ENCODE results near the gene LYSMD2. TPM values are rescaled to one million over a fixed set of nuclear protein-coding genes. Genes with fewer than 3 reads are reported as not detected.
"Not testable (repeated sequence)": the region's sequence is repeated elsewhere in the genome, so short reads cannot be mapped to it uniquely, and the experiment has no call there.

The LYSMD2 gene
- 10 to 100 TPM; 11.0 to 15.0 (median 12.9) TPM for total RNA-seq

- no peaks in the 10 kb centered on the region for H3K27me3 ChIP-seq
- no peaks in the 10 kb centered on the region for H3K9me3 ChIP-seq
- peak within 1 kb of the TSS; percentile 83 to 96 (median 90) for H3K27ac ChIP-seq
- intact Hi-C loops (cut with DNase I): no loop called here
- DNase-seq: no peak
- TF ChIP-seq POLR2A (IDR thresholded peaks at IDR 0.05): peak in 2 of 4 donors; percentile 41 to 53
- TF ChIP-seq, protein P1, sequence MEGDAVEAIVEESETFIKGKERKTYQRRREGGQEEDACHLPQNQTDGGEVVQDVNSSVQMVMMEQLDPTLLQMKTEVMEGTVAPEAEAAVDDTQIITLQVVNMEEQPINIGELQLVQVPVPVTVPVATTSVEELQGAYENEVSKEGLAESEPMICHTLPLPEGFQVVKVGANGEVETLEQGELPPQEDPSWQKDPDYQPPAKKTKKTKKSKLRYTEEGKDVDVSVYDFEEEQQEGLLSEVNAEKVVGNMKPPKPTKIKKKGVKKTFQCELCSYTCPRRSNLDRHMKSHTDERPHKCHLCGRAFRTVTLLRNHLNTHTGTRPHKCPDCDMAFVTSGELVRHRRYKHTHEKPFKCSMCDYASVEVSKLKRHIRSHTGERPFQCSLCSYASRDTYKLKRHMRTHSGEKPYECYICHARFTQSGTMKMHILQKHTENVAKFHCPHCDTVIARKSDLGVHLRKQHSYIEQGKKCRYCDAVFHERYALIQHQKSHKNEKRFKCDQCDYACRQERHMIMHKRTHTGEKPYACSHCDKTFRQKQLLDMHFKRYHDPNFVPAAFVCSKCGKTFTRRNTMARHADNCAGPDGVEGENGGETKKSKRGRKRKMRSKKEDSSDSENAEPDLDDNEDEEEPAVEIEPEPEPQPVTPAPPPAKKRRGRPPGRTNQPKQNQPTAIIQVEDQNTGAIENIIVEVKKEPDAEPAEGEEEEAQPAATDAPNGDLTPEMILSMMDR (IDR thresholded peaks at IDR 0.05): no peak
- H3K36me3 ChIP-seq: no peaks in the 10 kb centered on the region
- 0% methylated on average over 4 of the region's 67 CpGs; no CpG with 5 or more reads in 1 of the 2 donors for WGBS, 2 donors
- H3K4me3 ChIP-seq: peak within 1 kb of the TSS; percentile 54 to 95 (median 82)
- H3K4me1 ChIP-seq: peaks cover 15 to 59% (median 28%) of the 10 kb centered on the region in 3 donors
Observed at GRCh38 chr15:51737522-51738305, at the start of gene LYSMD2. LYSMD2 (minus strand) TSS chr15:51737655; CDS start chr15:51737622, 33 bp downstream.

- H3K36me3 ChIP-seq: peaks cover 0 to 47% (median 0%) of the 10 kb centered on the region in 3 donors
Observed at GRCh38 chr15:51787130-51787529, 49.7 kb upstream of the LYSMD2 start.

GRCh38 chr15:51783967-51784366 is 46.5 kb upstream of the LYSMD2 start:
- no peaks in the 10 kb centered on the region for H3K27me3 ChIP-seq
- H3K27ac ChIP-seq: peak overlapping the region in 2 of 4 donors; percentile 20 to 29
- no peaks in the 10 kb centered on the region for H3K9me3 ChIP-seq
- peaks cover 0 to 58% (median 0%) of the 10 kb centered on the region in 3 donors for H3K36me3 ChIP-seq
- intact Hi-C loops (cut with DNase I): no loop called here
- H3K4me1 ChIP-seq: peaks cover 0 to 36% (median 0%) of the 10 kb centered on the region in 3 donors
- 43 to 69% methylated on average over 3 of the region's 3 CpGs for WGBS, 2 donors
- DNase-seq: no peak
- no peak overlapping the region for H3K4me3 ChIP-seq
- TF ChIP-seq, protein P1 (IDR thresholded peaks at IDR 0.05): no peak
- TF ChIP-seq POLR2A (IDR thresholded peaks at IDR 0.05): no peak

More at GRCh38 chr15:51787130-51787529, 49.7 kb upstream of the LYSMD2 start:
- intact Hi-C loops (cut with DNase I); DNase-seq; H3K9me3 ChIP-seq; H3K4me3 ChIP-seq; H3K27ac ChIP-seq; H3K27me3 ChIP-seq: not testable (repeated sequence)
- peaks cover 0 to 22% (median 0%) of the 10 kb centered on the region in 3 donors for H3K4me1 ChIP-seq
- 76% methylated on average over 4 of the region's 11 CpGs; no CpG with 5 or more reads in 1 of the 2 donors for WGBS, 2 donors

GRCh38 chr15:51782357-51782896 is 45.0 kb upstream of the LYSMD2 start:
- peaks cover 0 to 36% (median 0%) of the 10 kb centered on the region in 3 donors for H3K4me1 ChIP-seq
- H3K27ac ChIP-seq: no peak overlapping the region
- no peaks in the 10 kb centered on the region for H3K27me3 ChIP-seq
- H3K4me3 ChIP-seq: no peak overlapping the region
- H3K9me3 ChIP-seq: no peaks in the 10 kb centered on the region
- H3K36me3 ChIP-seq: peaks cover 0 to 54% (median 0%) of the 10 kb centered on the region in 3 donors
- TF ChIP-seq, protein P1 (IDR thresholded peaks at IDR 0.05): peak in 2 of 6 experiments; percentile 15 to 54
- TF ChIP-seq POLR2A (IDR thresholded peaks at IDR 0.05): no peak
- no peak for DNase-seq
- intact Hi-C loops (cut with DNase I): no loop called here
- 86 to 88% methylated on average over 7 of the region's 7 CpGs for WGBS, 2 donors

DNA sequence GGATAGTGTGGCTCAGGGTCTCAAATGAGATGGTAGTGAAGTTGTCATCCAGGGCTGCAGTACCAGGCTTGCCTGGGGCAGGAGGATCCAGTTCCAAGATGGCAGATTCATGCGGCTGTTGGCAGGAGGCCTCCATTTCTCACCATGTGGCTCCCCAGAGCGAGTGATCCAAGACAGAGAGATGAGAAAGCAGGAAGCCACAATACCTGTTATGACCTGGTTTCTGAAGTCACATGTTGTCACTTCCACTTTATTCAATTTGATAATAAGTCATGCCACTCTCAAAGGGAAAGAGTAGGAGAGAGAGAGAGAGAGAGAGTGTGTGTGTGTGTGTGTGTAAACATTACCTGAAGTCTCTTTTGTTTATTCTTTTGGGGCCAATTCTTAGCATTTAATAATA is 44.1 kb upstream of the LYSMD2 start:
- WGBS, 2 donors: 48 to 55% methylated on average over 2 of the region's 2 CpGs
- H3K4me3 ChIP-seq: no peak overlapping the region

More for the DNA sequence above, 44.1 kb upstream of the LYSMD2 start:
- no peaks in the 10 kb centered on the region for H3K9me3 ChIP-seq
- peaks cover 0 to 42% (median 3%) of the 10 kb centered on the region in 3 donors for H3K4me1 ChIP-seq
- intact Hi-C loops (cut with DNase I): no loop called here
- no peaks in the 10 kb centered on the region for H3K27me3 ChIP-seq
- TF ChIP-seq, protein P1 (IDR thresholded peaks at IDR 0.05): no peak
- no peak for TF ChIP-seq POLR2A (IDR thresholded peaks at IDR 0.05)
- no peak overlapping the region for H3K27ac ChIP-seq
- DNase-seq: no peak
- H3K36me3 ChIP-seq: peaks cover 0 to 45% (median 0%) of the 10 kb centered on the region in 3 donors
